Measurements from ENCODE around the gene APEX2. TPM values are rescaled to one million over a fixed set of nuclear protein-coding genes. Genes with fewer than 3 reads are reported as not detected.

APEX2 gene
- total RNA-seq, 4 donors from 2014 or later = 6.8 to 8.3 (median 7.5) TPM

GRCh38 chrX:55005256-55005655 lies 5.1 kb downstream of the APEX2 start:
- TF ChIP-seq, protein P1, sequence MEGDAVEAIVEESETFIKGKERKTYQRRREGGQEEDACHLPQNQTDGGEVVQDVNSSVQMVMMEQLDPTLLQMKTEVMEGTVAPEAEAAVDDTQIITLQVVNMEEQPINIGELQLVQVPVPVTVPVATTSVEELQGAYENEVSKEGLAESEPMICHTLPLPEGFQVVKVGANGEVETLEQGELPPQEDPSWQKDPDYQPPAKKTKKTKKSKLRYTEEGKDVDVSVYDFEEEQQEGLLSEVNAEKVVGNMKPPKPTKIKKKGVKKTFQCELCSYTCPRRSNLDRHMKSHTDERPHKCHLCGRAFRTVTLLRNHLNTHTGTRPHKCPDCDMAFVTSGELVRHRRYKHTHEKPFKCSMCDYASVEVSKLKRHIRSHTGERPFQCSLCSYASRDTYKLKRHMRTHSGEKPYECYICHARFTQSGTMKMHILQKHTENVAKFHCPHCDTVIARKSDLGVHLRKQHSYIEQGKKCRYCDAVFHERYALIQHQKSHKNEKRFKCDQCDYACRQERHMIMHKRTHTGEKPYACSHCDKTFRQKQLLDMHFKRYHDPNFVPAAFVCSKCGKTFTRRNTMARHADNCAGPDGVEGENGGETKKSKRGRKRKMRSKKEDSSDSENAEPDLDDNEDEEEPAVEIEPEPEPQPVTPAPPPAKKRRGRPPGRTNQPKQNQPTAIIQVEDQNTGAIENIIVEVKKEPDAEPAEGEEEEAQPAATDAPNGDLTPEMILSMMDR (IDR thresholded peaks at IDR 0.05; ENCODE audit: low read depth) = no peak

- TF ChIP-seq, protein P1 (IDR thresholded peaks at IDR 0.05; ENCODE audit: low read depth) = no peak
These were observed 6.9 kb downstream of the APEX2 start for GRCh38 chrX:55006827-55007621.

GRCh38 chrX:55007656-55008055 lies 7.5 kb downstream of the APEX2 start:
- TF ChIP-seq, protein P1 (IDR thresholded peaks at IDR 0.05; ENCODE audit: low read depth) = no peak

DNA sequence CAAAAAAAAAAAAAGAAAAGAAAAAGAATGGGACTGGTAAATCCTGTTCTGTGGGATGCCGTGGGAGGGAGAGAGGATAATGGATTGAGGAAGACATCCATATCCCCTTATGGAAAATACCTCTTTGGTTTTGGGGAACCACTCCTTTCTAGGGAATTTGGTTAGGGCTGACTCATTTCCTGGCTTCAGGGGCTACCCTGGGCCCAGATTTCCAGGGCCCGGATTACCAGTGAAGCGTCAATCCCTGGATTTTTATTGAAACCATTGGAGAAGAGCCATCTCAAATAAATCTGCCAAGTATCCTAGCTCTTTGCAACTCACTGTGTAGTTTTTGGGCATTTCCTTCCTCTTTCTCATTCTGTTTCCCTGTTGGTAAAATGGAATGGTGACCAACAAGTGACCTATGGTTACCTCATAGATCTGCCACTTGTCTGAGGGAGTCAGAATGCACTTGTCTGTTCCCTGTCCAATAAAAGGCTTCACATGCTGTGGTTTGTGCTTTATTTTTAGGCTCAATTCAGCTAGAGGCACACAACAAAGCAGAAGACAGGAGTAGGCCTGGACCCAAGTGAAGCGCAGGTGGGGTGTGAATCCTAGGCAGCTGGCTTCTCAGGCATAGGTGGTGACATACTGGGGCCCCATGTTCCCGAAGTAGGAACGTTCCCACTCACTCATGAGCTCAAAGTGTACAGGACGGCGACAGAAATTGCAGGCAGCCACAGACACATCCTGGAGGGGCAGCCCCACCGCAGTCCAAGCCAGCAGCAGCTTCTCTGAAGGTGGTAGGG lies 8.6 kb downstream of the APEX2 start:
- TF ChIP-seq, protein P1 (IDR thresholded peaks at IDR 0.05; ENCODE audit: low read depth) = no peak

DNA sequence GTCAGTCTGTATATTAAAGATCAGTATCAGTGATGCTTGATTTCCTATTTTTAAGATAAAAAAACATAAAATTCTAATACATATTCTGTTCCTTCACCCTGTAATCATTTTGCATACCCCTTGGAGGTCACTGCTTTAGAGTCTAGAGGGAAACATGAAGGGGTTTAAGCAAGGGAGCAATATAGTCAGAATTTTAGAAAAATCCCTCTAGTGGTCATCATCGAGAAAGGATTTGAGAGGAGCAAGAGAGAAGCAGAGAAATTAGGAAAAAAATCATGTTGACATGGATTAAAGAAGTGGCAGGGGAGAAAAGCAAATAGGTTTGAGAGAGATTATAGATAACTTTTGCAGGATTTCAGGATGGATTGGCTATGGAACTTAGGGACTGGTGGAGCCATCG lies 11.1 kb downstream of the APEX2 start:
- TF ChIP-seq, protein P1 (IDR thresholded peaks at IDR 0.05; ENCODE audit: low read depth) = no peak

GRCh38 chrX:55014897-55015299 lies 14.7 kb downstream of the APEX2 start:
- TF ChIP-seq, protein P1 (IDR thresholded peaks at IDR 0.05; ENCODE audit: low read depth) = no peak

DNA sequence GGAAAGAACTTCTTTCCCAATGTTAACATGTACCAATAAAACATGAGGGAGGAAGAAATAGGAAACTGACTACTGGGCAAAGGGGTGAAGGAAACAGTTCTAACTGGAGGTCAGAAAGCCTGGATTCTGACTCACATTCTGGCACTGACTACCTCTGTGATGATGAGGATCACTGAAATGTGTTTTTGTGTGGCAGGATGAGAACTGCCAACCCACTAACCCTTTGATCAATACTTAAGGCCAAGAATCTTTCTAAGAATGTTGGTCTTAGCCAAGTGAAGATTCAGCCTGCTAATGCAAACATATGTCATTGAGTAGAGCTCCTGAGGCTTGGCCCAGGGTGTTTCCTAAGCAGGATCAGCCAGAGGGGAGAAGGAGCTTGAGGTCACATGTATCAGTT lies 26.0 kb downstream of the APEX2 start:
- TF ChIP-seq, protein P1 (IDR thresholded peaks at IDR 0.05; ENCODE audit: low read depth) = no peak
